Stimulated activated CD8-positive, alpha-beta memory T cell treated with anti-CD3 and anti-CD28 coated beads, Interleukin-12 subunit alpha, Interleukin-12 subunit beta, amount 100 ng/mL, for 24 hours (primary cell): ENCODE results near the gene OXA1L.
"Not testable (repeated sequence)": the region's sequence is repeated elsewhere in the genome, so short reads cannot be mapped to it uniquely, and the experiment has no call there.

ENCODE experiments used
- DNase-seq: peaks from one replicate; pipeline ENCODE4 v3.0.0-alpha.2; 2020; ENCODE audit errors: extremely low read depth

The OXA1L gene

DNA sequence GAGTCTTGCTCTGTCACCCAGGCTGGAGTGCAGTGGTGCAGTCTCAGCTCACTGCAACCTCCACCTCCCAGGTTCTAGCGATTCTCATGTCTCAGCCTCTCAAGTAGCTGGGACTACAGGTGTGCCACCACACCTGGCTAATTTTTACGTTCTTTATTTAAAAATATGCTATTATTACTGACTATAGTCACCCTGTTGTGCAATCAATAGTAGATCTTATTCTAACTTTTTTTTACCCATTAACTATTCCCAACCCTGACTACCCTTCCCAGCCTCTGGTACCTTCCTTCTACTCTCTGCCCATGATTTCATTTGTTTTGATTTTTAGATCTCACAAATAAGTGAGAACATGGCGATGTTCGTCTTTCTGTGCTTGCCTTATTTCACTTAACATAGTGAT is 2.5 kb downstream of the OXA1L start:
- no peak for DNase-seq

DNA sequence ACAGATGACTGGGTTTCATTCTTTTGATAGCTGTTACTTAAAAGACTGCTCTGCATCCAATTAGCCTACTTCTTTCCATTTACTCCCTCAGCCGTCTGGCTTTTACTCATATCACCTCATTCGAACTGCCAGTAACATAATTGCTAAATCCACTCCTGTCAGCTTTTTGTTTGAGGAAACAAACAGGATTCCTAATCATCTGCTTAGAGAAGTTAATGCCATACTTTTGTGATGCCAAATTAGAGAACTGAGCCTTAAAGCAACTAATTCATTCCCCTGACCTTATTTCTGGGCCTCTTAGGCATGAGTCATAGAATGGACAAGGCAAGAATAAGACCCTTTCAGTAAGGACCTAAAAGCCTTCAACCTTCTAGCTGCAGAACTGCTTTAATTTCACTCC is 2.9 kb downstream of the OXA1L start:
- DNase-seq: no peak

DNA sequence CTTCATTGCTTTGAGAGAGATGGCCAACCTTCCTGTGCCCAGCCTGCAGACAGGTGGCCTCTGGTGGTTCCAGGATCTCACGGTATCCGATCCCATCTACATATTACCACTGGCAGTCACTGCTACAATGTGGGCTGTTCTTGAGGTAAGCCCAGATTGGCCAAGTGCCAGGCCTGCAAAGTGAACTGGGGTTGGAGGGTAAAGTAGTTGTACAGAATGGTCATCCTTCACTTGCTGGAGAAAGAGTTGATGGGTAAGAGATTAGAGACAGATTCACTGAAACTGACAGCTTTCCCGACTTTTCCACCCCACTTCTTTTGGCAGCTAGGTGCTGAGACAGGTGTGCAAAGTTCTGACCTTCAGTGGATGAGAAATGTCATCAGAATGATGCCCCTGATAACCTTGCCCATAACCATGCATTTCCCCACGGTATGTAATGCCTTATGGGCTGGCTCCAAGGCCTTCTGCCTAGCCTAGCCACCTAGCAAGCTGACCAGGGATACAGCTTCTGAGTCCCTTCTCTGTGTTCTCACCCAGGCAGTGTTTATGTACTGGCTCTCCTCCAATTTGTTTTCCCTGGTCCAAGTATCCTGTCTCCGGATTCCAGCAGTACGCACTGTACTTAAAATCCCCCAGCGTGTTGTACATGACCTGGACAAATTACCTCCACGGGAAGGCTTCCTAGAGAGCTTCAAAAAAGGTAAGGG is 4.1 kb downstream of the OXA1L start:
- no peak for DNase-seq

DNA sequence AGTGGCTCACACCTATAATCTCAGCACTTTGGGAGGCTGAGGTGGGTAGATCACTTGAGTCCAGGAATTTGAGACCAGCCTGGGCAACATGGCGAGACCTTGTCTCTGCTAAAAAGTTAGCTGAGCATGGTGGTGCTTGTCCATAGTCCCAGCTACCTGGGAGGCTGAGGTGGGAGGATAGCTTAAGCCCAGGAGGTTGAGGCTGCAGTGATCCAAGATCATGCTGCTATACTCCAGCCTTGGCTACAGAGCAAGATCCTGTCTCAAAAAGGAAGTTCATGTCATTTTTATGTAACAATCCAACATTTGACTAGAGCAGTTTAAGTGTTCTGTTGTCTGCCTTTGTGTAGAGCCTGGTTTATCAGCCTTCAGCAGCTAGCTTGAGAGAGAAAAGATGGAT is 6.2 kb downstream of the OXA1L start:
- DNase-seq: no peak

DNA sequence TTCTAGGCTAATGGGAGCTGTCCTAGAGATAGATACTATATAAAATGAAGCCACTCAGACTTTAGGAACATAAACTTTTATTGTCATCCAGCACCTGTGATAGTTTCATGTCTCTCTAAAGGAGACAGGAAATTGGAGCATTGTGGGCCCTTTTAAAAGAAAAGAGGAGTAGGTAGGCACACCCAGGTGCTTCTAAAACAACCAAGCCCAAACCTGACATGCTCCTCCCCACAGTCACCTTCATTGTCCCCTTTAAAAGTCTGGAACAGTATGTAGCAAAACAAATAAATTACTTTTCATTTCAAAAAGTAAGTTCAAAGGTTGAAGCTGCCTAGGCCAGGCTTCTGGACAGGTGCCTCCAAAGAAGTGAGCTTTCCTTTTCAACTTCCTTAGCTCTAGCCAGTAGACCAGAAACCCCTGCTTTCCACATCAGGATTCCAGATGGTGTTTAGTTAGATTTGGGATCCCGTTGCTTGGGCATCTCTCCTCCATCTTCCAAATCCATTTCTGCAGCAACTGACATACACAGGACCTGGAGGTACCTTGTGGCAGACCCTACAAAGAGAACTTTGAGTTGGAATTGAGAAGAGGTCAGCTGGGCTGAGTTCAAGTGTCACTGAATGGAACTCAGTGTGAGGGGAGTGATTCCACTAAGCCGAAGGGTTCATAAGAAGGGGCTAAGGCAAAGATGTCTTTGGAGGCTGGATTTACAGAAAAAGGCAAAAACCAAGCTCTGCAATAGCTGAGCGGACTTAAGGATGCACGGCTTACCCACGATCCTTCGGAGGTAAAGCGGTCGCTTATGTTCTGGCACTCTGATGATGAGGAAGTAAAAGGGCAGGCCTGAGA is 6.9 kb downstream of the OXA1L start:
- no peak for DNase-seq

DNA sequence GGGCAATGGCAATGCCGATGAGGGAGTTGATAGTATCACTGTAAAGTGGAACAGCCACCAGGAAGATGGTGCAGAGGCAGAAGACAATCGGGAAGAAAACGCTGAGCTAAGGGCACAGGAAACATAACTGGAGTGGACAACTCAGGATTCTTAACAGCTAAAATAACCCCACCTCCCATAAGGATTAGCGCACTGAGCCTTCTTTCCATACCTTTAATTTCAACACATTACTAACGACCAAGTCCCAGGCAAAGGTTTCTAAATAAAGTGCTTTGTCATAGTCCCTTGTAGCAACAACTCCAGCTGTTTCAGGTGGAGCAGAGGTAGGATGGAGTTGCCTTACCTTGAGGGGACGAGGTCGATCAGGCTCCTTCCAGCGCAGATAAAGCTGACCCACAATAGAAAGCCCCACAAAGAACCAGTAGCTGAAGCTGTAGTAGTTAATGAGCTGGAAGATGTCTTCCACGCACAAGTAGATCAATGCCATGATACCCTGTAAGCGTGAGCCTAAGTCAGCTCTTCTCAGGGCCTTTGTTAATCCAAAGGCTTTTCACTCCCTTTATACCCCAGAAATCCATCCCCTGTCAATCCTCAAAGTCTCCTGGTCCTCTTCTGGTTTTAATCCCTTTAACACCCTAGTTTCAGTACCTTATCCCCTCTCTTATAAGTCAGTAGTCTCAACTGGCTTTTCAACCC is 7.7 kb downstream of the OXA1L start:
- no peak for DNase-seq

DNA sequence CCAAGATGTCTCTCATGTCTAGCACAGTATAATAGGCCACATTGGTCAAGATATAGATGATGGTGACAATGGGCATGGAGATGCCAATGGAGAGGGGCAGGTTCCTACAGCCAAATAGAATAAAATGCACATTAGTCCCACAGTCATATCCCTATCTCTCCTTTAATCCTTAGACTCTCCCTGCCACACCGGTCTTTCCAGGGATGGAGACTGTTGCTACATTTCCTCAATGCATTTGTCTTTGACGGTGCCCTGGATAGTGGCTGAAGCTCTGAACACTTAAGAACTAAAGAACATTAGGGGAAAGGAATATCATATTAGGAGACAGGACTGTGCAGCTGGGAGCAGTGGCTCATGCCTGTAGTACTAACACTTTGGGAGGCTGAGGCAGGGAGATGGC is 9.7 kb downstream of the OXA1L start:
- DNase-seq: no peak

DNA sequence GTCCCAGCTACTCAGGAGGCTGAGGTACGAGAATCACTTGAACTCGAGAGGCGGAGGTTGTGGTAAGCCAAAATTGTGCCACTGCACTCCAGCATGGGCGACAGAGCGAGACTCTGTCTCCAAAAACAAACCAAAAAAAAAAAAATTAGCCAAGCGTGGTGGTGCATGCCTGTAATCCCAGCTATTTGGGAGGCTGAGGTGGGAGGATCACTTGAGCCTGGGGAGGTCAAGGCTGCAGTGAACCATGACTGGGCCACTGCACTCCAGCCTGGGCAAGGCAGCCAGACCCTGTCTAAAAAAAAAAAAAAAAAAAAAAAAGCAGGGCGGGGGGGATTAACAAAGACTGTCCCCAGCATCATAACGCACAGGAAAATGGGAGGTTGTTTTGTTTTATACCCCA is 10.4 kb downstream of the OXA1L start:
- not testable (repeated sequence) for DNase-seq

DNA sequence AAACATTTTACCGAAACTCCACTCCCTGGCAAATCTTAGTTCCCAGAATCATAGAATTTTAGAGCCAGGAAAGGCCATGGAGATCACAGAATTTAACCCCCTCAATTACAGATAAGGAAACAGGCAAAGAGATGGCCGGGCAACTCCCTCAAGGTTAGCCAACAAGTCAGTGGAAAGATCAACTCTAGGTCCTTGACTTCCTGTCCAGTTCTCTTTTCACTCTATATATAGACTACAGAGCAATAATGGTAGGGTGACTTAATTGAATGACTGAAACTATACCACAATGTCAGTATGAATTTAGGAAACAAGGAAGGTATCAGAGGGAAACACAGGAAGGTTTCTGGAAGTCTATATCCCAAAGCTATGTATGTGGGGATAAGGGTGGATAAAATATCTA is 11.6 kb downstream of the OXA1L start:
- no peak for DNase-seq

DNA sequence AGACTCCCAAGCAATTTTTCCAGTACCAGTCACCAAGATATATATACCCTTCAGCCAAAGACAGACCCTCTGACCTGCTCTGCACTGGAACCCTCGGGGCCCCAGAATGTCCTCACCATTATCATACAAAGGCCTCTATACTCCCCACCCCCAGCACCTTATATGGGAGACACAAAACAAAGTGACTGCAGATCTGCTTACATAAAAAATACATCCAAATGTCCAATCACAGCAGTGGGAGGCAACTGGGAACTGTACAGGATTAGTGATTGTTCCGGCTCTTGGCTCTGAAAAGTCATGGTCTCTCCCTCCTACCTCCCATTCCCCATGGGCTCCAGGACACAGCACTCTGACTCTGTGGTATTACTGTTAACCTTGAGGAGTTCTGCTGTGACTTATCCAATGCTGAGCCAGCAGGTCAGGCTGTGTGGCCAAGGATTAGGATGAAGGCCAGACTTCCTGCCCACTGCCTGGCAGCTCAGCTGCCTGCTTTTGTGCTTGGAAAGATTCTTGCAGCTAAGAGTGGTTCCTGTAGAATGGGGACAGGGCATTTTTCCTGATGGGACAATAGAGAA is 13.7 kb downstream of the OXA1L start:
- no peak for DNase-seq

DNA sequence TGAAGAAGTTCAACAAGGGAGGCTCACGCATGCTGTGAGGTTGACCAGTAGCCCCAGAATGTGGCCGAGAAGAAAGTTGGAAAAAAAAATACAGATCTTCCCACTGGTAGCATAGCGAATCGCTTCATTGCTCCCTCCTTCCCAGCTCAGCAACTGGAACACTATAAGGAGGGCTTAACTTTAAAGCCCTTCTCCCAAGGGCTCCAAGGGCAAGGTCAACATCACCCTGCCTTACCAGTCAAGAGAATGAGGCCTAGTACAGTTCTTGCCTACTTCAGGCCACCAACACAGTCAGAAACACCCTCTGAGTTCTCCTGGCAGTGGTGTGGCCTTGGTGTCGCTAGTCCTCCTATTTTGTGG is 14.4 kb downstream of the OXA1L start:
- no peak for DNase-seq

DNA sequence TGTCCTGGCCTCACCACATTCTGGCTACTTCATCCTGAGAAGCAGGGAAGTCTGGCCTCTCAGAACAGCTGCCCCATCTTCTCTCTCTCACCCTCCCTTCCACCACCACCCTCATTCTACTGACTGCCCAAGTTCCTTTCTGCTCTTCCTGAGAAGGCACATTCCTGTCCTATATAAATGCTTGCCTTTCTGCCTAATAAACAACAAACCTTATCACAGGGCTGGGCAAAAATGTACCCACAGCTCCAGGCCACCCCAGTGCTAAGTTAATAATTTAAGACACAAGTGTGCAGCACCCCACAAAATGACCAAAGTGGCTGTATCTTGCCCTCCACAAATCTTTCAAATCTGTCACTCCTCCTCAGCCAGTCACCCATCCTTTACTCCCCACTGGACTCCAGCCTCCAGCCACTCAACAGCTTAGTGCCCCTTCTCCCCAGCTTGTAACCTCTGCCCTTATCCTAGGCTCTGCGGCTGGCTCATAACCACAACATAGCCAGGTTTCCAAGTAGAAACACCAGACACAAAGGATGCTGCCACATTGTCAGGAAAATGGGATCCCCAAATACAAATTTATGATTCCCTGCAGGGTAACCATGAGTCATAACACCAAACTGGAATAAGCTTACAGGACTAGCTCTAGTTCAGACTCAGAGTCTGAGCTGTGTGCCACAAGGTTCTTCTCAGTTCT is 15.0 kb downstream of the OXA1L start:
- no peak for DNase-seq

DNA sequence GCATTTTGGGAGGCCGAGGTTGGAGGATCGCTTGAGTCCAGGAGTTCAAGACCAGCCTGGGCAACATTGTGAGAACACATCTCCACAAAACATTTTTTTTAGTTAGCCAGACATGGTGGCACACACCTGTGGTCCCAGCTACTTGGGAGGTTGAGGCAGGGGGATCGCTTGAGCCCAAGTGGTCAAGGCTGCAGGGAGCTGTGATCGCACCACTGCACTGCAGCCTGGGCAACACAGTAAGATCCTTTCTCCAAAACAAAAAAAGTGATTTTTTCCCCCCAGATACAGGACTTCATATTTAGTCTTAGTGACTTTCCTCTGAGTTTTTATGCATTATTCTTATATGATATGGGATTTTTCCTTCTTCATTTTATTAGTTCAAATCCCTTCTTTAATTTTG is 20.2 kb downstream of the OXA1L start:
- no peak for DNase-seq

DNA sequence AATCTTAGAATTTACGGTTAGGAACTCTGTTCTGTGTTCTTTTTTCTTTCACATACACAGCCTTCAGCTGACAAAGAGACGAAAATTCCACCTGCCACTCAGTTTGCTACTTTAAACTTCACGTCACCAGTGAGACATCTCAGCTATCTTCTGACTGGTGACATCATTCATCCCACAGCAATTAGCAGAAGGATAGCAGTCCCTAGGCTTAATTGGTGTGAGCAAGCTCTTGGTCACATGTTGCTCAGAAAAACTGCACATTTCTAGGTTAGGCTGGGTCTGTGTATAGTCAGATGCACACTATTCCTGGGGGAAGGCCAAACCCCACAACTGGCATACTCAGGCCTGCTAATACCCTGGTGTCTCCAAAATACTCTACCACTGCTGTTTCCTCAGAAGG is 24.8 kb downstream of the OXA1L start:
- no peak for DNase-seq

DNA sequence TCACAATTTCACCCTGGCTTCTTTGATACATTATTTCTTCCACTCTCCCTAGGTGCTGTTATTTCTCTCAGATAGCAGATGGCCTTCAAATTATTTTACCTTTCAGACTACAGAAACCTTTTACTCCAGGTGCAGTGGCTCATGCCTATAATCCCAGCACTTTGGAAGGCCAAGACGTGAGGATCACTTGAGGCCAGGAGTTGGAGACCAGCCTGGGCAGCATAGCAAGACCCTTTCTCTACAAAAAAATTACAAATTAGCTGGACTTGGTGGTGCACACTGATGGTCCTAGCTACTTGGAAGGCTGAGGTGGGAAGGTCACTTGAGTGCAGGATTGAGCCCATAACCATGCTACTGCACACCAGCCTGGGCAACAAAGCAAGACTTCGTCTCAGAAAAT is 25.7 kb downstream of the OXA1L start:
- no peak for DNase-seq

DNA sequence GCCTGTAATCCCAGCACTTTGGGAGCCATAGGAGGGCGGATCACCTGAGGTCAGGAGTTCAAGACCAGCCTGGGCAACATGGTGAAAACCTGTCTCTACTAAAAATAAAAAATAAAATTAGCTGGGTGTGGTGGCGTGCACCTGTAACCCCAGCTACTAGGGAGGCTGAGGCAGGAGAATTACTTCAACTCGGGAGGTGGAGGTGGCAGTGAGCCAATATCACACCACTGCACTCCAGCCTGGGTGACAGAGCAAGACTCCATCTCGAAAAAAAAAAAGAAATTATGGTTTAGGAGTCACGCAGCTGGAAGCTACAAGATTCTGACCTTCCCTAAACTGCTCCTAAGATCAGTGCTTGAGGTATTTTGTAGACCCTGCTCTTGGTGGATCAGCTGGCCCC is 27.1 kb downstream of the OXA1L start:
- DNase-seq: not testable (repeated sequence)

DNA sequence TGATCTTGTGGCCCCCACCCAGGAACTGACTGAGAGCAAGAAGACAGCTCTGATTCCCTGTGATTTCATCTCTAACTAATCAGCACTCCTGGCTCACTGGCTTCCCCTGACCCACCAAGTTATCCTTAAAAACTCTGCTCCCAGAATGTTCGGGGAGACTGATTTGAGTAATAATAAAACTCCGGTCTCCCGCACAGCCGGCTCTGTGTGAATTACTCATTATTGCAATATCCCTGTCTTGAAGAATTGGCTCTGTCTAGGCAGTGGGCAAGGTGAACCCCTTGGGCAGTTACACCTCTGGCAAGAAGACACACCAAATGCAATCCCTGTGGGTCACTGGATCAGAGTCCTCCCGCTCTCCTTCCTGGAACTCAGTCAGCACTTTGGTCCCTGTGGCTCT is 27.5 kb downstream of the OXA1L start:
- no peak for DNase-seq

DNA sequence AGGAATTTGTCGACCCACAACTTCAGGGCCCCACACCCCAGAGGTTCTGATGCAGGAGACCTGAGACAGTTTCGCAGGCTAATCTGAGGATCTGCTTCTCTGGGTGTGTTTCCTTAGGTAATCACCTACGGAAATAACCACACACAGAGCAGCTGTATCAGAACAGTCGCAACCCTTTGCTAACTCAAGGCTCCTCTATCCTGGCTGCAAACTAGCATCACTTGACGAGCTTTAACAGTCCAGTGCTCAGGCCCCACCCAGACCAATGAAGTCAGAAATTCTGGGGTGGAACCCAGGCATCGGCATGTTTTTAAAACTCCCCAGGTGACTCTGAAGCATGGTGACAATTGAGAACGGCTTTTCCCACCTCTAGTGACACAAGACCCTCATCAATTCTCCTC is 28.1 kb downstream of the OXA1L start:
- no peak for DNase-seq

DNA sequence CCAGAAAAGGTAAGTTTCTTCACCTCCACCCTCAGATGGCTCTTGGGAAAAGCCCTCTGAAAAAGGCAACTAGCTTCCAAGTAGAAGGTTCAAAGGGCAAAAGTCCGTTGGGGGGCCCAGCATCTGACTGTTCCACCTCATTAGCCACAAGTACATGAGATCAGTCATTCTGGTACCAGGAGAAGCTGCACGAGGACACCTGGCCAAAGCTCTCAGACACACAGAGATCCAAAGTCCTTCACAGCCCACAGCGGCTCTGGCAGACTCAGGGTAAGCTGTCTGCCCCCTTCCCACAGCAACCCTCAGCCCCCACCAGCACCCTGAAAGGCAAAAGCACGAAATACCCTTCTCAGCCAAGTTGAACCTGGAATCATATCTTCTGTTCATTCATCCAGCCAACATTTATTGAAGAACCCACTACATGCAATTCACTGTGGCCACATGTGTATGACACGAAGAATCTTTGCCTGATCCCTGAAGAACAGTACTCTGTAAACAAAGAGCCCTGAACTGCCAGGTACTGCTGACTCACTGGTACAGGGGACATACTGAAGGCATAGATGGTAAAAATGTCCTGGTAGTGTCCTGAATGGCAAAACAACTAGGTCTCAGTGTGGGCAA is 29.7 kb downstream of the OXA1L start:
- DNase-seq: no peak

DNA sequence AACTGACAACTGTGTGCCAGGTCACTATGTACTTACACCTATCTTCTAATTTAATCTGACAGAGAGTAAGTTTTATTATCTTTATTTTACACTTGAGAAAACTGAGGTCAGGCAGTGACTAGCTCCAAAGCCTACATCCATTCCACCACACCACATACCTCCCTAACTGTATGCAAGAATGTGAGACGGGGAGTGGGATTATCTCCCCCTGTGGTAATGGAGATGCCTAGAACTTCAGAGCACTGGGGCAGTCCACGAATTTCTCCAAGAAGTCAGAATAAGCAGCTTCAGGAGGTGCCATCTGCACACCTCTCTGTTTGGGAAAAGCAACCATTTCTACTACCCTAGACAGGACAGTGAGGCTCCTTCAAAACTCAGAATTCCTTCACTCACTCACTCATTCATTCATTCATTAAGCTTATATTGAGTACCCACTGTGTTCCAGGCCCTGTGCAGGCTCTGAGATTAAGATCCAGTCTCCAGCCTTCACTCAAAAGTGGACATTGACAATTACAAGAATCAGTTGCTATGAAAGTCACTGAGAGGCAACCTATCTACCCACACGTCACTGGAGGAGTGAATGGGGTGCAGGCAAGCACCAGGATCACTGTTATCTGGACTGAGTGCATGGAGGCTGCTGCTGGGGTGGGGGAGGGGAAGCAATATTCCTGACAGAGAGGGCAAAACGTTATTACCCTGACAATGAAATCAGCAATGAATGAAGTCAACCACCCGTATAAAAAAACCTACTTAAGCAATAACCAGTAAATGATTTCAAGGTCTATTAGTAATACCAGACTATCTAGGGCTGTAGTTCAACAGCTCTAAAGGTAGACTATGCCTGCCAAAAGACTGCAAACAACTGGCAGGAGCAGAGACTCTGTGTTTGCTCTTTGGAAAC is 30.8 kb downstream of the OXA1L start:
- DNase-seq: no peak
